Left ventricle myocardium inferior (tissue), 1 donor: ENCODE data around the gene UROC1. TPM values are rescaled to one million over a fixed set of nuclear protein-coding genes. Genes with fewer than 3 reads are reported as not detected.

ENCODE experiments used
- DNase-seq: peaks from one replicate; pipeline ENCODE4 v3.0.0-alpha.2; 2020
- H3K27ac ChIP-seq: fragments of 200-600 bp; replicated peaks from 2 replicates; pipeline ENCODE4 v1.8.0; 2021
- H3K27me3 ChIP-seq: fragments of 200-600 bp; 2 replicates; pipeline ENCODE4 v1.8.0; 2021; ENCODE audit warnings: low read depth
- H3K36me3 ChIP-seq: fragments of 200-600 bp; 2 replicates; pipeline ENCODE4 v1.8.0; 2021
- H3K4me1 ChIP-seq: fragments of 200-600 bp; 2 replicates; pipeline ENCODE4 v1.8.0; 2021
- H3K4me3 ChIP-seq: fragments of 200-600 bp; 2 replicates; pipeline ENCODE4 v1.8.0; 2021; ENCODE audit warnings: mild to moderate bottlenecking, moderate library complexity
- H3K9me3 ChIP-seq: fragments of 200-600 bp; replicated peaks from 2 replicates; pipeline ENCODE4 v1.8.0; 2021
- CTCF ChIP-seq: fragments of 200-600 bp; IDR thresholded peaks from 2 replicates; pipeline ENCODE4 v1.8.0; 2021; ENCODE audit warnings: antibody characterized with exemption, mild to moderate bottlenecking, borderline replicate concordance
- intact Hi-C: fragments of 100-400 bp; cut with micrococcal nuclease; formaldehyde crosslinking; loops from one replicate; pipeline ENCODE4 v1.11.0; 2022
- total RNA-seq: library from RNA; stranded (reverse); fragmentation: NEBNext Ultra II Directional; extraction: Animal tissue kit (Norgen Biotek cat#: 25700); gene quantifications from one replicate; pipeline ENCODE4 v1.2.1, GENCODE V29; 2021
- donor health status: DM: no; HTN: yes; CAD: no; lungs with severe emphysema.

The UROC1 gene
- total RNA-seq, 1 donor from 2014 or later, result not detected

- Histone ChIP-seq H3K9me3 (peaks cover 17% of the 10 kb centered on the region), H3K27me3 (no peaks in the 10 kb centered on the region), H3K36me3 (peaks cover 49% of the 10 kb centered on the region), H3K4me3 (no peak overlapping the region), H3K4me1 (peaks cover 16% of the 10 kb centered on the region), H3K27ac (no peak overlapping the region)
- no peak for TF ChIP-seq CTCF
- intact Hi-C loops, result no loop called here
- DNase-seq, result no peak
Measured at GRCh38 chr3:126434931-126435411, 82.6 kb downstream of the UROC1 start.

- intact Hi-C loops, result no loop called here
- DNase-seq, result no peak
- no peak overlapping the region for H3K4me3 ChIP-seq
- H3K27ac ChIP-seq, result no peak overlapping the region
- peaks cover 42% of the 10 kb centered on the region for H3K36me3 ChIP-seq
- TF ChIP-seq CTCF, result no peak
- no peaks in the 10 kb centered on the region for H3K27me3 ChIP-seq
- peaks cover 22% of the 10 kb centered on the region for H3K9me3 ChIP-seq
- H3K4me1 ChIP-seq, result peaks cover 16% of the 10 kb centered on the region
Measured at GRCh38 chr3:126434264-126434590, 83.3 kb downstream of the UROC1 start.

GRCh38 chr3:126433496-126434263 lies 83.9 kb downstream of the UROC1 start:
- H3K4me1 ChIP-seq, result peaks cover 16% of the 10 kb centered on the region
- H3K36me3 ChIP-seq, result peaks cover 36% of the 10 kb centered on the region
- peaks cover 26% of the 10 kb centered on the region for H3K9me3 ChIP-seq
- no peaks in the 10 kb centered on the region for H3K27me3 ChIP-seq
- DNase-seq, result peak; percentile 78
- intact Hi-C loops, result no loop called here
- TF ChIP-seq CTCF, result no peak
- peak overlapping the region; percentile 64 for H3K27ac ChIP-seq
- no peak overlapping the region for H3K4me3 ChIP-seq

DNA sequence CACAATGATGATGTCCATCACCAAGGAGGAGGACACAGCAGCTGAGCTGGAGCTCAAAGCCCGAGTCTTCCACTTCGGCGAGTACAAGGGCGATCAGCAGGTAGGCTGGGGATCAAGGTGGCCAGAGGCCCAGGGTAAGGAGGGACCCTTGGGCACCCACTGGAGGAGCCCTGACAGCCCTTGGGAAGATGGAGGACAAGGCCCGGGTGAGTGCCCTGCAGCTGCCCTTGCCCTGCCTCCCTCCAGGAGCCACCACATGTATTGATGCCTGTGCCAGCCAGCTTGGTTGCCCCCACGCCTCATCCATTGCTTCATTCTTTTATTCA lies 84.5 kb downstream of the UROC1 start:
- peak overlapping the region; percentile 64 for H3K27ac ChIP-seq
- intact Hi-C loops, result no loop called here
- no peak for TF ChIP-seq CTCF
- DNase-seq, result no peak
- H3K4me3 ChIP-seq, result no peak overlapping the region
- peaks cover 32% of the 10 kb centered on the region for H3K9me3 ChIP-seq
- peaks cover 16% of the 10 kb centered on the region for H3K4me1 ChIP-seq
- H3K36me3 ChIP-seq, result peaks cover 30% of the 10 kb centered on the region
- no peaks in the 10 kb centered on the region for H3K27me3 ChIP-seq

DNA sequence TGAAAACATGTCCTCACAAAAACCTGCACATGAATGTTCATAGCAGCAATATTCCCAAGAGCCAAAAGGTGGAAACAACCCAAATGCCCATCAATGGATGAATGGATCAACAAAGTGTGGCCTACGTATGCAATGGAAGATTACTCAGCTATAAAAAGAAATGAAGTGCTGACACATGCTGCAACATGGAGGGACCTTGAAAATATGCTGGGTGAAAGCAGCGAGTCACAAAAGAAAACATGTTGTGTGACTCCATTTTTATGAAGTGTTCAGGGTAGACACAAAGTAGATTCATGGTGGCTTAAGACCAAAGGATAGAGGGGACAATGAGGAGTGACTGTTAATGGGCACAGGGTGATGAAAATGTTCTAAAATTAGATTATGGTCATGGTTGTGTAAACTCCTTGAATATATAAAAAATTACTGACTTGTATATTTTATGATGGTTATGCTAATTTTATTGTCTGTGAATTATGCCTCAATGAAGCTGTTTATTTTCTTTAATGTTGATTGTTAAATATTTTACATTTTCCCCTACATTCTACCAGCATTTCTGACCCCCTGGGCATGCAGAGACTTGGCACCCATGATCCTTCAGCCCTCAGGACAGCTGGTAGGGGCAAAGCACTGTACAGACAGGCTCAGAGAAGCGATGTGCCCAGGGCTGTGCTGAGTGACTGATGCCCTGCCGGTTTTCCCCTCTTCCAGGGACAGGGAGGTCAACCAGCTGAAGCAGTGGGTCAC lies 85.0 kb downstream of the UROC1 start:
- intact Hi-C loops, result no loop called here
- H3K27ac ChIP-seq, result no peak overlapping the region
- no peak overlapping the region for H3K4me3 ChIP-seq
- H3K36me3 ChIP-seq, result peaks cover 25% of the 10 kb centered on the region
- peaks cover 36% of the 10 kb centered on the region for H3K9me3 ChIP-seq
- peaks cover 16% of the 10 kb centered on the region for H3K4me1 ChIP-seq
- no peak for DNase-seq
- no peaks in the 10 kb centered on the region for H3K27me3 ChIP-seq
- TF ChIP-seq CTCF, result no peak

Other genes starting within 250 kb of the UROC1 start
- gene KLF15, start 160.4 kb downstream of the UROC1 start, total RNA-seq, result 44.6 TPM
- not detected for gene CFAP100, start 122.9 kb downstream of the UROC1 start, total RNA-seq
- gene ZXDC, start 41.9 kb downstream of the UROC1 start, total RNA-seq, result 15.6 TPM
- 0.11 TPM for gene CHST13, start 6.4 kb upstream of the UROC1 start, total RNA-seq
- gene C3orf22, start 41.2 kb upstream of the UROC1 start, total RNA-seq, result not detected
- 4.1 TPM for gene TXNRD3, start 137.4 kb upstream of the UROC1 start, total RNA-seq
- gene CHCHD6, start 186.5 kb upstream of the UROC1 start, total RNA-seq, result 10.1 TPM